ENCODE data around the gene SLC11A2.
"Not testable (repeated sequence)": the region's sequence is repeated elsewhere in the genome, so short reads cannot be mapped to it uniquely, and the experiment has no call there.

The SLC11A2 gene

GRCh38 chr12:50936821-50937530 is 89.2 kb downstream of the SLC11A2 start:
- DNase-seq: no peak

GRCh38 chr12:50934981-50935807 is 91.0 kb downstream of the SLC11A2 start:
- DNase-seq: peak in 2 of 3 donors; percentile 64 to 73

- DNase-seq: peak; percentile 49 to 68 (median 68)
Observed at GRCh38 chr12:50934371-50934851, 91.8 kb downstream of the SLC11A2 start.

- DNase-seq: peak in 1 of 3 donors; percentile 40
Observed at GRCh38 chr12:50933459-50934124, 92.6 kb downstream of the SLC11A2 start.

GRCh38 chr12:50932787-50933280 is 93.3 kb downstream of the SLC11A2 start:
- no peak for DNase-seq

GRCh38 chr12:50930477-50930876 is 95.7 kb downstream of the SLC11A2 start:
- DNase-seq: not testable (repeated sequence)

- DNase-seq: no peak
Observed at GRCh38 chr12:50929831-50930230, 96.4 kb downstream of the SLC11A2 start.
